Hematopoietic multipotent progenitor cell (in vitro differentiated cells): ENCODE data around the gene PDIA6. TPM values are rescaled to one million over a fixed set of nuclear protein-coding genes. Genes with fewer than 3 reads are reported as not detected.

Source experiments
- DNase-seq, 3 donors: peaks; one replicate each; pipeline ENCODE4 v3.0.0-alpha.2; 2011 to 2015; ENCODE audit warnings: low read depth in 2 of 3, low spot score in 2 of 3
- total RNA-seq: library from RNA; depleted of rRNA; stranded (reverse); fragments of >200 nt; gene quantifications from one replicate; pipeline ENCODE4 v1.2.3, GENCODE V29; 2012

Gene PDIA6
- total RNA-seq = 60.1 TPM

DNA sequence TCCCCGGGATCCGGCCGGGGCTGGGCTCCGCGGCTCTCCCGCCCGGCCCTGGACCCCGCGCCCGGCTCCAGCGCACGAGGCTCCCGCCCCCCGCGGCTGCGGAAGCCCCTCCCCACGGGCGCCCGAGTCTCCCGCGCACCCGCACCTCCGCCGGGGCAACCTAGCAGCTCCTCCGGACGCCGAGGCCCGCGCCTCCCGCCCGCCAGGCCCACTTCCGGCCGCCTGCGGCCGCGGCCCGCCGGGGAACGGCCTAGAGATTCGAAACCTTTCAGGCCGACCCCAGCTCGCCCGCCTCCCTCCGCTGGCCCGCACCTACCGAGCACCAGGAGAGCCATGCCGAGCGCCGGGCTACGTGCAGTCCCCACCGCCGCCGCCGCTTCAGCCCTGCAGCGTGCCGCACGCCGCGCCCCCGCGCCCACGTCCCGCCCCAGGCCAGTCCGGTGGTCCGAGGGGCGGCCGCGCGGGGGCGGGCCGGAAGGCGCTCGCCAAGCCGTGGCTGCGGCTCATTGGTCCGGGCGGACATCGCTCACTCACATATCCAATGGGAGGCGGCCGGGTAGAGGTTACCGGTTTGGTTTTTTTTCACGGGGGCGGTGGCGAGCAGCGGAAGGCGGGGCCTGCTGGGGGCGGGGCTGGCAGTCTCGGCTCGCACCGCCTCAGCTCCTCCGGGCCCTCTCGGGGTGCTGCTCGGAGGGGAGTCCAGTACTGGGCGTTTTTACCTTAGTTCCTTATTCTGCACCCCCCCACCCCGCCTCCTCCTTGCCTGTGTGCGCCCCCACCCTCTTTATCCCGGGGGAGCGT is at the start of gene PDIA6:
Gene PDIA6 (minus strand): TSS at position 424 of the 801 bp plus-strand sequence. CDS start 89 bp downstream, at position 335.
- DNase-seq = peak; percentile 81 to 96 (median 96)

DNA sequence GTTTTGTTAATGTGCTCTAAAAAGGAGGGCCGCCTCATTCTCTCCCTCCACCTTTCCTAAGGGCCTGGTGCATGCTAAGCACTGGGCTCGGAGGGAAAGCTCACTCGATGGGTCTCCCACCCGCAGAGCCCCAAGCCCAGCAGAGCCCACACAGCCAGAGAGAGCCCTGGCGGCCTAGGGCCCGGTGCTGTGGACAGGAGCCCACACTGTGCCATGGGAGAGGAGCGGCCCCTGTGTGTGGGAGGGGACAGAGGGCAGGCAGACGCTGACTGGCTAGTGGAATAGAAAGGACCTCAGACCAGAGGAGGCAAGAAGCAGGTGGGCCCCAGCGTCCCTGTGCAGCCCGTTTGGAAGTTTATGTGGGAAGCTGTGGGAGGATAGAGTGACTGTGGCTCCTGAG is 49.7 kb upstream of the PDIA6 start:
- no peak for DNase-seq

DNA sequence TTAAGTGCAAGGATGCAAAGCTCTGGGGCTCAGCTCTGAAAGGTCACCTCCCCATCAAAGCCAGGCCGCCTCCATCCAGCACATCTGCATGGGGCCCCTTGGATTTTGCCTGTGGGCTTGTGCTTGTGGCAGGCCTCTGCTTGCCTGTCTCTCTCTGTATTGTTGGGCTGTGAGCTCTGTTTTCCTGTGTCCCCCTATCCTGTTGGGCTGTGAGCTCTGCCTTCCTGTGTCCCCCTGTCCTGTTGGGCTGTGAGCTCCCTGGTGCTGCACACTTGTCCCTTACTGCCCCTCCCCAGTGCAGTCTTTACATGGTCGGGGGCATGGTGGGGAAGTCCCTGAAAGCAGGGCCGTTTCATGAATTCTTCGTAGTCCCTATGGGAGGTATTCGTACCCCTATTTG is 49.2 kb upstream of the PDIA6 start:
- DNase-seq = no peak

DNA sequence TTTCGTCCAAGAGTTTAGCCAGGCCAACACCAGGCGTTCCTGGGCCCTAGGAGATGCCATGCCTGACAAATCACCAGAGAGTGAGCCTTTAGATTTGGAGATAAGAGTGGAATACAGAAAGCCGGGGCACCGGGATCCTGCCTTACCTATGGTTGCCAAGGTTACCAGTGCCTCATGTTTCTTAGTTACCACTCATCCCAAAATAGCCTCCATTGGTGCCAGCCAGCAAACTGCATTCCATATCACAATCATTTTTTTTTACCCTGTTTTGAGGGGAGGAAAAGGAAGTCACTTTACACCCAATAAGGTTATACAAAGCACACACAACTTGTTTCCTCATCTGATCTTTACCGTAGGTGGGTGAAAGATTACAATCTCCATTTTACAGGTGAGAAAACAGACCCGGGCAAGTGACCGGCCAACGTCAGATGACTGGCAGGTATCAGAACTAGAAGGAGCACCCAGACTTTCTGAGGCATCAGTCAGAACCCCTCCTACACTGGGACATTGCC is 48.3 kb upstream of the PDIA6 start:
- DNase-seq = no peak

- DNase-seq = no peak
Measured at GRCh38 chr2:10860081-10860813, 47.7 kb upstream of the PDIA6 start.

- no peak for DNase-seq
Measured at GRCh38 chr2:10859278-10859677, 46.7 kb upstream of the PDIA6 start.

- no peak for DNase-seq
Measured at GRCh38 chr2:10848541-10848940, 36.0 kb upstream of the PDIA6 start.

DNA sequence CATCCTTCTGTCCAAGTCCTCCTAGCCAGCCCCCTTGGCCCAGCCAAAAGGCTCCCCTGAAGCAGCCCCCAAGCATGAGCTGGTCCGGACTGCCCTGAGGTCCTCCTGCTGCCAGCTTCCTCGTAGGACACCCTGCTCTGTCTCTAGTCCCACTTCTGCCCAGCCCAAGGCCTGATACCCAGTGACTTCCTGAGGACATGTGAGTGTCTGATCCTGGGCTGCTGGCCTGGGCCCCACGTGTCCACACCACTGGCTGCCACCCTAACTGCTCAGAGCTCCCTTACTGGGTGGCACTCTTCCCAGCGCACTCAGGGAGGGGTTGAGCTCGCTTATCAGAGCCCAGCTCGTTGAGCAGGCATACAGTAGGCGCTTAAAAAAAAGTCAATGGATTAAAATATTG is 34.4 kb upstream of the PDIA6 start:
- no peak for DNase-seq

- DNase-seq = no peak
Measured at GRCh38 chr2:10846110-10846861, 33.7 kb upstream of the PDIA6 start.

DNA sequence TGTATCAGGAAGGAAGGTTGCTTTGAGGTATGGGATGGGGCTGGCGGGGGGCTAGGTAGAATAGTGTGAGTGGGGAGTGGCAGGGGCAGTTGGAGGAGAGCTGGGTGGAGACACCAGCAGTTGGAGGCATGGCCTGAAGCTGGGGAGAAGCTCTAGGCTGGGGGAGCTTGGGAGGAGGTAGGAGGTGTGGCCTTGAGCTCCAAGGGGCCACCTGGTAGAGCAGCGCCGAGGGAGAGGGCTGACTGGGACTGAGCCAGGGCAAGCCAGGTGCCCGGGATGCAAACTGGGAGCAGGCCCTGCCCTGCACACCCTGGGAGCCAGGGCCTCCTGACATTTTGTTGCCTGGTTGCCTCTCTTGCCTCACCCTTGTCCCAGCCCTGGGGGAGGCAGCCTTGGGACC is 33.1 kb upstream of the PDIA6 start:
- no peak for DNase-seq

DNA sequence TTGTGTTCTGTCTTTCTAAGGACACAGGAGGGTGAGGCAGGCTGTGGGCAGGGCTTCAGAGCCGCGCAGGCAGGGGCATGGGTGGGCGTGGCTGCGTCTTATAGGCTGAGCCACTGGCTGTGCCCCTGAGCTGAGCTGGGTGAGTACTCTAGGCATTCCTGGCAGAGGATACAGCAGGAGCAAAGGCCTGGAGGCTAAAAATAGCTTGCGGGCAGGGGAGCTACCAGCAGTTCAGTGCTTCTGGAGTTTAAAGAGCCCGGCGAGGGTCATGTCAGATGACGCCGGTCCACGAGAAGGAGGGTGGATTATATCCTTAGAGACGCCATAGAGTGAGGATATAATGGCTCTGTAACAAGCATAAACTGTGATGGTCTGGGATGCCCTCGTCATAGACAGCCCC is 31.5 kb upstream of the PDIA6 start:
- no peak for DNase-seq

DNA sequence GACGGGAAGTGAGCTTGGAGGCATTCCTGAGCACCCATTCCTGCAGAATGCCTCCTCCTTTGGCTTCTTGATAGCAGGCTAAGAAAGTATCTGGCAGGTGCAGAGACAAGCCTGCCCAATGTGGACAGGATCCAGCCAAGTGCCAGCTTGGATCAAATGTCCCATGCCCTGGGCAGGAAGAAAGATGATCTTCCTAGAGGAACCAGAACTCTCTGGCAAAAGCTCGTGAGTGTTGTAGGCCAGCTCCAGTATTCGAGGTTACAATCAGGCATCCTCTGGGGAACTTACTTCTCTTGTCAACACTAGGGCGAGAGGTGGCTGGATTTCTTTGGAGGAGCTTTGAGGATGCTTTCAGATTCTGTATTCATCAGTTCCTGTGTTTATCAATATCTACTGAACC is 29.9 kb upstream of the PDIA6 start:
- DNase-seq = no peak

- DNase-seq = no peak
Measured at GRCh38 chr2:10841547-10842219, 29.1 kb upstream of the PDIA6 start.

DNA sequence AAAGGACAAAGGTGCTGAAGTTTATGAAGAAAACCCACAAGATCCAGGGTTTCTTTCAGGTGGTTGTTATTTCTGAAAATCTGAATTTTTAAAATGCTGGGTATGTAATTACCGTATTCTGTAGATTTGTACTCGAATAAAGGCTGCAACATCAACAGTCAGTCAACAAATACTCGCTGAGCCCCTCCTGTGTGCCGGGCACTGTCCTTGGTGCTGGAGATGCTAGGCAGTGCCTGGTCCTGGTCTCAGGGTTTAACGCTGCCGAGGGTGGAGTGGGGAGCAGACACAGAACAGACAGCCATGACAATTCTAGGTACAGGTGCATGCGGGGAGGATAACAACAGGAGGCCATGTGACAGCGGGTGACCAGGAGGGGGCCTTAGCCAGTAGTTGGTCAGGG is 27.2 kb upstream of the PDIA6 start:
- DNase-seq = peak in 1 of 3 donors; percentile 38

DNA sequence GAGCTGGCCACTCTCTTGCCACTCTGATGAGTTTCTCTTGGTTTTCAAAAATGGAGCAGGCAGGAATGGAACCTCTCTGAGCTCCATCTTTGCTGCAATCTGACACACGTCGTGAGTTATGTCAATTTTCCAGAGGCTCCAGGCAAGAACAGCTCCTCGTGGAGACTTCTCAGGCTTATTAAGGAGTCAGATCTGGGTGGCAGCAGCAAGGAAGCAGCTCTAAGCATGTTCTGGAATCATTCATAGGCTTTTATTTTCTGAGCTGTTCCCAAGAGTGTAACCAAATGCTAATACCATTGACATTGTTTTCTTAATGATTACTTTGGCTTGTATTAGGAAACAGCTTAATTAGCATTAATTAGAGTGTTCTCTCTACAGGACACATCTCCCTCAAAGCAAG is 26.1 kb upstream of the PDIA6 start:
- DNase-seq = no peak

DNA sequence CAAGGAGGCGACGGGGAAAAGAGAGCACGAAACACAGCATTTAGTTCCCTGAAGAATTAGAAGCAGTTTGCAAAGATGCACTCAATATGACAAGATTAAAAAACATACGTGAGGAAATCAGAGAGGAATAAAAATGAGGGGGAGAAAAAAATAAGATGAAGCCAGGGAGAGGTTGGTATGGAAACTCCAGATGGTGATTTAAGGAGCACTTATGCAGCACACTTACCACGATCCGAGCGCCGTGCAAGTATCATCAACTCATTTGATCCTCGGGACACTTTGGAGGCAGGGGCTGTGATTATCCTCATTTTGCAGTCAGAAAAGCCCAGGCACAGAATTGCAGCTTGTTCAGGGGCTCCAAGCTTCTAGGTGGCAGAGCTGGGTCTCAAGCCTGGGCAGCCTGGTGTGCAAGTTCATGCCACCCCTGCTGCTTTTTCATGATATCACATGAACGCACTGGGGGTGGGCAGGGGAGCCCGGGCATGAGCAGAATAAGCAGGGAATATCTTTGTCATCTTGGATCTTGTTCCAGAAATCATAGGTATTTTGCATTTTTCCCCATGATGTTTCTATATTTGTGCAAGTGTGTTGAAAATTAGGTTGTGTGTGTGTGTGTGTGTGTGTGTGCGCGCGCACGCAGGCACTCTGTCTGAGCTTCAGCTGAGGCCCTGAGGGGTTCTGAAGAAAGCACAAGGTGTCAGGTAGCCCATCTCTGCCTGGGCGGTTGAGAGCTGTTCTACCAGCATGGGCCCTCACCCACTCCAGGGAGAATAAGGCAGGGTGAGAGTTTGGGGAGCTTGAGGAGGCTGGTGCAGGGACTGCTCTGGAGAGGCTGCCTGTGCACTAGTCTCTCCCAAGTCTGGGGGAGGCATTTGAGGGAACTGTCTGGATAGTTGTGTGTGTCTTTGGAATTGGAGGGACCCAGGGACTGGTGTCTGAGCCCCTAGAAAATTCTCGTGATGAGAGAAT is 25.0 kb upstream of the PDIA6 start:
- no peak for DNase-seq

DNA sequence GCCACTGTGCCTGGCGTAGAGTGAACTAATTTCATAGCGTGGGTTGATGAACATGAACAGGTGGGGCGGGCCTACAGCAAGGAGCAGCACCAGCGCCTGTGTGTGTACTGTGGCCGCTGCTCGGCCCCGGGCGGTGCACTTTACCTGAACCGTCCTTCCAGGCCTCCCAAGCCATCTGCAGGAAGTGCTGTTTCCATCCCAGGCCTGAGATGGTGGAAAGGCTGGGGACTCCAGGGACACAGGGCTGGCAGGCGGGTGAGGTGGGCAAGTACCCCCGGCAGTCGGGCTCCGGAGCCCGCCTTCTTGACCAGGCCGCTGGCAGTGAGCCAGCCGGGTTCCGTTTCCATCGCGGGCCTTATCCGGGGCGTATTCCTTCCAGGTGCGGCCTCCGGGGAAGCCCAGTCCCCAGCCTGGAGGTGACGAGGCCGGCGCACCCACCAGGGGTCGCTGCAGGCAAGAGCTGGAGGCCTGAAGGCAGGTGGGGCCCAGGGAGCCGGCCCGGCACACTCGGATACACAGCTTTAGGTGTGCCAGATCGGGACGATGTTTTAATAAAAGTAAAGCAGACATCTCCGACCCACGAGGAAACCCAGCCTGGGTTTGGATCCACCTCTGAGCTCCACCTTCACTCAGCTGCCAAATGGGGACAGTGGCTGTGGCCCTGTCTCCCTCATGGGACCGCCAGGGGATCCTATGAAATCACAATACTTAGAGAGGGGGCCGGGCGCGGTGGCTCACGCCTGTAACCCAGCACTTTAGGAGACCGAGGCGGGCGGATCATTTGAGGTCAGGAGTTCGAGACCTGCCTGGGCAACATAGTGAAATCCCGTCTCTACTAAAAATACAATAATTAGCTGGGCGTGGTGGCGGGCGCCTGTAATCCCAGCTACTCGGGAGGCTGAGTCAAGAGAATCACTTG is 22.7 kb upstream of the PDIA6 start:
- DNase-seq = peak; percentile 54 to 72 (median 65)

DNA sequence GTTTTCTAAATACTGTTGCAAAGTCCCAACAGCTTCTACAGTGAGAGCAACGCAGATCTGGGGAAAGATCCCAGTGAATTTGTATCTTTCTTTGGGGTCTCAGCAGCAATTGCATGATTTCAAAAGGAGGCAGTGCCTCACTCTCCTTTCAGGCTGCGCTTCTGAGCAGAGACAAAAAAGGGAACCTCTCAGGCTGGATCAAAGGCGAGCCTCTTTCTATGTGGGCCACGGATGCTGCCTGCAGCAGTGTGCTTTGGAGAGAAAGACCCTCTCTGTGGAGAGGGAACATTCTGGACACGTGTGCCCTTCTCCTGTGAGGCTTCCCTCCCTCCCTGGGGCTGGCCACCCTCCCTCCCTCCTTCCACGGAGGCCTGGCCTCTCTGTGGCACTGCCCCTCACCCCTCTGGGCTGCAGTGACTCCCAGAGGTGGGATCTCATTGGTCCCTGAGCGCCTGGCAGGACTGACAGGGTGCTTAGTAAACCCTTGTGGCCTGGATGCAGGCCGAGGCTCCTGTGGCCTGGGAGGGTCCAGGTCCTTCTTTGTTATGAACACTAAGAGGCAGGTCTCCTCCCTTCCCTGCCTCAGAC is 21.6 kb upstream of the PDIA6 start:
- DNase-seq = peak in 1 of 3 donors; percentile 38
